K562 (cell line): ENCODE data around the gene ADAMTS14. TPM values are rescaled to one million over a fixed set of nuclear protein-coding genes. Genes with fewer than 3 reads are reported as not detected.

Experiments used
- ARHGAP35 ChIP-seq: fragments of 450-650 bp; IDR thresholded peaks from 2 replicates; pipeline ENCODE4 v1.6.1; 2018; ENCODE audit not compliant: partially characterized antibody
- CBX3 ChIP-seq, 2 experiments: IDR thresholded peaks; 1 replicate in 1 of 2; 2 replicates in 1 of 2; pipeline ENCODE4 v1.6.1; 2012; ENCODE audit warnings: inconsistent platforms in 2 of 2, low read length in 2 of 2, borderline replicate concordance in 1 of 2, control low read depth in 1 of 2
- CBX8 ChIP-seq: fragments of 200-600 bp; sonication (generic); IDR thresholded peaks from 2 replicates; pipeline ENCODE4 v1.6.1; 2012; ENCODE audit warnings: borderline replicate concordance, mixed run types, low read depth, mild to moderate bottlenecking, moderate library complexity, mixed read lengths, low read length, control low read depth, inconsistent platforms; ENCODE audit not compliant: poor library complexity, severe bottlenecking; ENCODE audit errors: extremely low read depth
- E2F3 ChIP-seq: fragments of 250-450 bp; sonication (Bioruptor Pico); IDR thresholded peaks from 2 replicates; pipeline ENCODE4 v1.4.0; 2020; ENCODE audit warnings: mild to moderate bottlenecking
- EHMT2 ChIP-seq: fragments of 450-650 bp; IDR thresholded peaks from 2 replicates; pipeline ENCODE4 v1.6.1; 2018; ENCODE audit warnings: antibody characterized with exemption
- FOXA1 ChIP-seq: fragments of 450-650 bp; IDR thresholded peaks from 2 replicates; pipeline ENCODE4 v1.6.1; 2016; ENCODE audit warnings: mild to moderate bottlenecking, borderline replicate concordance
- HDAC2 ChIP-seq: fragments of 450-650 bp; IDR thresholded peaks from 2 replicates; pipeline ENCODE4 v1.6.1; 2016; ENCODE audit warnings: mild to moderate bottlenecking
- MBD2 ChIP-seq: sonication (generic); IDR thresholded peaks from 2 replicates; pipeline ENCODE4 v1.6.1; 2016; ENCODE audit warnings: low read depth, borderline replicate concordance
- POLR3G ChIP-seq: IDR thresholded peaks from 2 replicates; pipeline ENCODE4 v1.6.1; 2011; ENCODE audit not compliant: insufficient read length, insufficient replicate concordance; ENCODE audit errors: extremely low read depth
- RAD51 ChIP-seq: fragments of 450-650 bp; IDR thresholded peaks from 2 replicates; pipeline ENCODE4 v1.7.1; 2016; ENCODE audit warnings: low read depth, mild to moderate bottlenecking, borderline replicate concordance
- SP2 ChIP-seq: IDR thresholded peaks from 2 replicates; pipeline ENCODE4 v1.6.1; 2011; ENCODE audit warnings: mild to moderate bottlenecking, low read depth, low read length, moderate library complexity; ENCODE audit not compliant: poor library complexity, severe bottlenecking; ENCODE audit errors: extremely low read depth
- SPI1 ChIP-seq: IDR thresholded peaks from 2 replicates; pipeline ENCODE4 v1.6.1; 2011; ENCODE audit warnings: low read depth, low read length, control low read depth, borderline replicate concordance
- SRF ChIP-seq, 2 experiments: fragments of 250-450, 450-650 bp in 1 of 2; sonication (Bioruptor Pico) in 1 of 2; sonication (generic) in 1 of 2; formaldehyde crosslinking; IDR thresholded peaks; 2 replicates each; pipeline versions ENCODE4 v1.5.0 to v1.5.1; 2020 to 2022; ENCODE audit warnings: mild to moderate bottlenecking in 1 of 2, missing genetic modification reagents in 1 of 2
- ZNF143 ChIP-seq: sonication (generic); formaldehyde crosslinking; IDR thresholded peaks from 2 replicates; pipeline ENCODE4 v1.9.0; 2022; ENCODE audit warnings: mild to moderate bottlenecking, missing genetic modification reagents
- ZNF184 ChIP-seq: sonication (generic); formaldehyde crosslinking; IDR thresholded peaks from 2 replicates; pipeline ENCODE4 v1.5.0; 2020; ENCODE audit warnings: missing genetic modification reagents
- ZNF507 ChIP-seq: conservative IDR thresholded peaks from 2 replicates; pipeline ENCODE4 v1.6.1; 2017; ENCODE audit warnings: missing genetic modification characterization, missing compliant biosample characterization
- ZNF764 ChIP-seq: fragments of 250-450 bp; sonication (Bioruptor Pico); IDR thresholded peaks from 2 replicates; pipeline ENCODE4 v1.4.0; 2020; ENCODE audit warnings: low read depth, mild to moderate bottlenecking, moderate library complexity
- ZNF778 ChIP-seq: fragments of 450-650 bp; formaldehyde crosslinking; IDR thresholded peaks from 2 replicates; pipeline ENCODE4 v1.4.0; 2020; ENCODE audit warnings: mild to moderate bottlenecking, moderate library complexity
- polyA plus RNA-seq, 8 experiments: library from polyadenylated mRNA; depleted of rRNA in 4 of 8; stranded (reverse) in 5 of 8; unstranded in 3 of 8; fragments of >200 nt; fragmentation: Nextera tagmentation in 2 of 8; fragmentation: Illumina TruSeq in 1 of 8; extraction: Ambion mirVana in 2 of 8; extraction: Trizol in 1 of 8; gene quantifications; 2 replicates each; pipeline versions ENCODE4 v1.2.1 to v1.2.3, GENCODE V29; 2011 to 2014; ENCODE audit warnings: inconsistent platforms in 1 of 8, missing spikeins in 1 of 8
- total RNA-seq, 7 experiments: library from RNA; depleted of rRNA in 6 of 7; stranded (reverse); fragments of >200 nt in 6 of 7; fragmentation: Illumina TruSeq in 2 of 7; extraction: Trizol in 2 of 7; gene quantifications; 2 replicates each; pipeline versions ENCODE4 v1.2.1 to v1.2.3, GENCODE V29; 2011 to 2021; ENCODE audit warnings: low replicate concordance in 1 of 7
- TF ChIP-seq, protein P1 (sequence below): fragments of 200-800 bp; sonication (Bioruptor generic); IDR thresholded peaks from 2 replicates; pipeline ENCODE4 v1.6.1; 2017; ENCODE audit warnings: missing genetic modification characterization, missing compliant biosample characterization
- TF ChIP-seq, protein P2 (sequence below): sonication (generic); formaldehyde crosslinking; IDR thresholded peaks from 2 replicates; pipeline ENCODE4 v1.8.1; 2023; ENCODE audit warnings: mild to moderate bottlenecking, missing genetic modification reagents
- TF ChIP-seq, protein P3 (sequence below): sonication (generic); formaldehyde crosslinking; IDR thresholded peaks from 2 replicates; pipeline ENCODE4 v1.8.0; 2022; ENCODE audit warnings: mild to moderate bottlenecking, missing genetic modification reagents, borderline replicate concordance
- TF ChIP-seq, protein P4 (sequence below): sonication (generic); formaldehyde crosslinking; IDR thresholded peaks from 2 replicates; pipeline ENCODE4 v1.8.0; 2022; ENCODE audit warnings: mild to moderate bottlenecking, missing genetic modification reagents

Gene ADAMTS14
- total and polyA plus RNA-seq, 9 of the 15 experiments (the other 6 are each of a cell fraction or from before 2014, with no cell fraction given), result 0.04 to 37.4 (median 15.9) TPM

DNA sequence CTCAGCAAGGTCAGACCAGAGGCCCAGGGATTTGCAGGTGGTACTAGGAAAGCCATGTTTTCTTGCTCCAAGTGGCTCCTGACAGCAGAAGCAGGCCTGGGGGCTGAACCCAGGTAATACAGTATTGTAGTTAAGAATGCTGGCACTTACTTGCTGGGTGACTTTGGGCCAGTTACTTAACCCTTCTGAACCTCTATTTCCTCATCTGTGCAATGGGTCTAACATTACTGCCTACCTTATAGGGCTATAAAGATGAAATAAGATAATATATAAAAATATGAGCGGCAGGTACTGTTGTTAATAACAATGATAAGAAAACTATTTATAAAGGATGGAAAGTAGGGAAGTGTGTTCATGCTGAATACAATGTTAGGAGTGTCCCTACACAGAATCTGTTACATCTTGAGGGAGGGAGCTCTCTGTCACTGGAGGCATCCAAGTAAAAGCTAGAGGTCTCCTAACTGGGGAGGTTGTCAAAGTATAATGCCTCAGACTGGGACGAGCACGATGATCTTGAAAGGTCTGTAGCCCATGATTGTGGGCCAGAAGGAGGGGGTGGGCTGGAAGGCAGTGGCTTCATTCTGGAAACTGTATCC is 26.9 kb downstream of the ADAMTS14 start (continued):
- TF ChIP-seq, protein P1, sequence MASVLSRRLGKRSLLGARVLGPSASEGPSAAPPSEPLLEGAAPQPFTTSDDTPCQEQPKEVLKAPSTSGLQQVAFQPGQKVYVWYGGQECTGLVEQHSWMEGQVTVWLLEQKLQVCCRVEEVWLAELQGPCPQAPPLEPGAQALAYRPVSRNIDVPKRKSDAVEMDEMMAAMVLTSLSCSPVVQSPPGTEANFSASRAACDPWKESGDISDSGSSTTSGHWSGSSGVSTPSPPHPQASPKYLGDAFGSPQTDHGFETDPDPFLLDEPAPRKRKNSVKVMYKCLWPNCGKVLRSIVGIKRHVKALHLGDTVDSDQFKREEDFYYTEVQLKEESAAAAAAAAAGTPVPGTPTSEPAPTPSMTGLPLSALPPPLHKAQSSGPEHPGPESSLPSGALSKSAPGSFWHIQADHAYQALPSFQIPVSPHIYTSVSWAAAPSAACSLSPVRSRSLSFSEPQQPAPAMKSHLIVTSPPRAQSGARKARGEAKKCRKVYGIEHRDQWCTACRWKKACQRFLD (CRISPR knock-in tag), result no peak
- TF ChIP-seq EHMT2 (no peak), ZNF184 (CRISPR knock-in tag) (no peak), ZNF507 (no peak), RAD51 (0 out of 2 replicates have a peak, but pooled peaks have one; percentile 14), SP2 (no peak), CBX8 (no peak), POLR3G (no peak), ZNF764 (CRISPR knock-in tag) (no peak), FOXA1 (no peak), MBD2 (no peak), ZNF778 (no peak), ZNF143 (CRISPR knock-in tag) (no peak), SRF (CRISPR knock-in tag; IDR thresholded peaks at IDR 0.05) (no peak), HDAC2 (peak; percentile 89; the same call in 1 of the 2 replicates), SPI1 (no peak), ARHGAP35 (no peak), E2F3 (no peak), CBX3 (IDR thresholded peaks at IDR 0.05; ENCODE audit: borderline replicate concordance in 1 of 2, low read length in 2 of 2) (0 out of 3 replicates have a peak, but pooled peaks of 1 of the 2 experiments have one; percentile 62)
- TF ChIP-seq, protein P2, sequence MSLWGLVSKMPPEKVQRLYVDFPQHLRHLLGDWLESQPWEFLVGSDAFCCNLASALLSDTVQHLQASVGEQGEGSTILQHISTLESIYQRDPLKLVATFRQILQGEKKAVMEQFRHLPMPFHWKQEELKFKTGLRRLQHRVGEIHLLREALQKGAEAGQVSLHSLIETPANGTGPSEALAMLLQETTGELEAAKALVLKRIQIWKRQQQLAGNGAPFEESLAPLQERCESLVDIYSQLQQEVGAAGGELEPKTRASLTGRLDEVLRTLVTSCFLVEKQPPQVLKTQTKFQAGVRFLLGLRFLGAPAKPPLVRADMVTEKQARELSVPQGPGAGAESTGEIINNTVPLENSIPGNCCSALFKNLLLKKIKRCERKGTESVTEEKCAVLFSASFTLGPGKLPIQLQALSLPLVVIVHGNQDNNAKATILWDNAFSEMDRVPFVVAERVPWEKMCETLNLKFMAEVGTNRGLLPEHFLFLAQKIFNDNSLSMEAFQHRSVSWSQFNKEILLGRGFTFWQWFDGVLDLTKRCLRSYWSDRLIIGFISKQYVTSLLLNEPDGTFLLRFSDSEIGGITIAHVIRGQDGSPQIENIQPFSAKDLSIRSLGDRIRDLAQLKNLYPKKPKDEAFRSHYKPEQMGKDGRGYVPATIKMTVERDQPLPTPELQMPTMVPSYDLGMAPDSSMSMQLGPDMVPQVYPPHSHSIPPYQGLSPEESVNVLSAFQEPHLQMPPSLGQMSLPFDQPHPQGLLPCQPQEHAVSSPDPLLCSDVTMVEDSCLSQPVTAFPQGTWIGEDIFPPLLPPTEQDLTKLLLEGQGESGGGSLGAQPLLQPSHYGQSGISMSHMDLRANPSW (CRISPR knock-in tag), result no peak
- TF ChIP-seq, protein P3, sequence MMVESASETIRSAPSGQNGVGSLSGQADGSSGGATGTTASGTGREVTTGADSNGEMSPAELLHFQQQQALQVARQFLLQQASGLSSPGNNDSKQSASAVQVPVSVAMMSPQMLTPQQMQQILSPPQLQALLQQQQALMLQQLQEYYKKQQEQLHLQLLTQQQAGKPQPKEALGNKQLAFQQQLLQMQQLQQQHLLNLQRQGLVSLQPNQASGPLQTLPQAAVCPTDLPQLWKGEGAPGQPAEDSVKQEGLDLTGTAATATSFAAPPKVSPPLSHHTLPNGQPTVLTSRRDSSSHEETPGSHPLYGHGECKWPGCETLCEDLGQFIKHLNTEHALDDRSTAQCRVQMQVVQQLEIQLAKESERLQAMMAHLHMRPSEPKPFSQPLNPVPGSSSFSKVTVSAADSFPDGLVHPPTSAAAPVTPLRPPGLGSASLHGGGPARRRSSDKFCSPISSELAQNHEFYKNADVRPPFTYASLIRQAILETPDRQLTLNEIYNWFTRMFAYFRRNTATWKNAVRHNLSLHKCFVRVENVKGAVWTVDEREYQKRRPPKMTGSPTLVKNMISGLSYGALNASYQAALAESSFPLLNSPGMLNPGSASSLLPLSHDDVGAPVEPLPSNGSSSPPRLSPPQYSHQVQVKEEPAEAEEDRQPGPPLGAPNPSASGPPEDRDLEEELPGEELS (CRISPR knock-in tag), result no peak
- TF ChIP-seq, protein P4, sequence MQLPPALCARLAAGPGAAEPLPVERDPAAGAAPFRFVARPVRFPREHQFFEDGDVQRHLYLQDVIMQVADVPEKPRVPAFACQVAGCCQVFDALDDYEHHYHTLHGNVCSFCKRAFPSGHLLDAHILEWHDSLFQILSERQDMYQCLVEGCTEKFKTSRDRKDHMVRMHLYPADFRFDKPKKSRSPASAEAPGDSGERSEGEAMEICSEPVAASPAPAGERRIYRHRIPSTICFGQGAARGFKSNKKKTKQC, result no peak
